OCI-M2 (cell line): ENCODE measurements around the gene CD86.

Experiments
- DNase-seq: peaks from one replicate; lab custom pipeline; 2025; ENCODE audit not compliant: unreplicated experiment; lab: John Stamatoyannopoulos, UW

CD86 gene

GRCh38 chr3:122091602-122092295 lies 36.6 kb downstream of the CD86 start:
- DNase-seq: no peak

GRCh38 chr3:122092460-122093165 lies 37.5 kb downstream of the CD86 start:
- DNase-seq: no peak

- DNase-seq: no peak
Observed at GRCh38 chr3:122094125-122094524, 39.0 kb downstream of the CD86 start.

- no peak for DNase-seq
Observed at GRCh38 chr3:122094693-122095092, 39.5 kb downstream of the CD86 start.

GRCh38 chr3:122097141-122097540 lies 42.0 kb downstream of the CD86 start:
- DNase-seq: no peak

- DNase-seq: no peak
Observed at GRCh38 chr3:122098611-122099010, 43.4 kb downstream of the CD86 start.

GRCh38 chr3:122099255-122099654 lies 44.1 kb downstream of the CD86 start:
- no peak for DNase-seq

GRCh38 chr3:122100083-122100482 lies 44.9 kb downstream of the CD86 start:
- no peak for DNase-seq

- no peak for DNase-seq
Observed at GRCh38 chr3:122100591-122101463, 45.7 kb downstream of the CD86 start.

- no peak for DNase-seq
Observed at GRCh38 chr3:122101646-122102045, 46.5 kb downstream of the CD86 start.

GRCh38 chr3:122102191-122102935 lies 47.2 kb downstream of the CD86 start:
- DNase-seq: no peak

GRCh38 chr3:122103821-122104514 lies 48.8 kb downstream of the CD86 start:
- no peak for DNase-seq

- no peak for DNase-seq
Observed at GRCh38 chr3:122104515-122105194, 49.5 kb downstream of the CD86 start.

- no peak for DNase-seq
Observed at GRCh38 chr3:122105626-122106025, 50.5 kb downstream of the CD86 start.

GRCh38 chr3:122107171-122107570 lies 52.0 kb downstream of the CD86 start:
- DNase-seq: no peak

GRCh38 chr3:122111974-122112373 lies 56.8 kb downstream of the CD86 start:
- DNase-seq: no peak

- DNase-seq: no peak
Observed at GRCh38 chr3:122112754-122113153, 57.6 kb downstream of the CD86 start.

GRCh38 chr3:122123850-122124249 lies 68.7 kb downstream of the CD86 start:
- DNase-seq: no peak

- DNase-seq: no peak
Observed at GRCh38 chr3:122132949-122133540, 77.9 kb downstream of the CD86 start.
